Measurements from ENCODE around the gene PARP2.

PARP2 gene

GRCh38 chr14:20383636-20384035 lies 40.2 kb downstream of the PARP2 start:
- Histone ChIP-seq H3K27me3 (ENCODE audit: control insufficient read depth, insufficient read depth, low read length) (no peaks in the 10 kb centered on the region), H3K9ac (ENCODE audit: low read length) (no peak overlapping the region), H3K4me3 (ENCODE audit: low read length) (no peak overlapping the region), H3K9me3 (ENCODE audit: control insufficient read depth, low read length) (no peaks in the 10 kb centered on the region), H3K36me3 (ENCODE audit: control insufficient read depth, insufficient read depth, low read length) (peaks cover 49% of the 10 kb centered on the region), H3K4me1 (ENCODE audit: control insufficient read depth, insufficient read depth, low read length) (peaks cover 14% of the 10 kb centered on the region)

- Histone ChIP-seq H3K4me1 (ENCODE audit: control insufficient read depth, insufficient read depth, low read length) (peaks cover 14% of the 10 kb centered on the region), H3K27me3 (ENCODE audit: control insufficient read depth, insufficient read depth, low read length) (no peaks in the 10 kb centered on the region), H3K9ac (ENCODE audit: low read length) (no peak overlapping the region), H3K36me3 (ENCODE audit: control insufficient read depth, insufficient read depth, low read length) (peaks cover 48% of the 10 kb centered on the region), H3K9me3 (ENCODE audit: control insufficient read depth, low read length) (no peaks in the 10 kb centered on the region), H3K4me3 (ENCODE audit: low read length) (no peak overlapping the region)
Observed at GRCh38 chr14:20384321-20384720, 40.9 kb downstream of the PARP2 start.

DNA sequence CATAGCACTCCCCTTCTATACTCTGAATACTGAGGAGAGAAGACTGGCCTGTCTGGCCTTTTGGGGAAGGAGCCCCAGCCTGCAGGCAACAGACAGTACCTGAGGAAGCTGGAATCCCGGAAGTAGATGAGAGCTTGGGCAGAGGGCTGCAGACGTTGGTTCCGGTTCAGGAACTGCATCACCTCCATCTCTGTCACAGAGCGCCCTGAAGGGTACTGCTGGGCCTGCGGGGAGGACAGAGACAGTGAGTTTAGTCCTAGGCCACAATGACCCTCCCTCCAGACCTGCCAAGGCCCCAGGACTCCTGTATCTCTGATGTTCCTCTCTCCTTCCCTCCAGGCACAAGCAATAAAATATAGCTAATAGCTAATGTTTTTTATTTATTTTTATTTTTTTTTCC lies 41.5 kb downstream of the PARP2 start:
- no peaks in the 10 kb centered on the region for H3K27me3 ChIP-seq (ENCODE audit: control insufficient read depth, insufficient read depth, low read length)
- no peaks in the 10 kb centered on the region for H3K9me3 ChIP-seq (ENCODE audit: control insufficient read depth, low read length)
- no peak overlapping the region for H3K4me3 ChIP-seq (ENCODE audit: low read length)
- peaks cover 12% of the 10 kb centered on the region for H3K4me1 ChIP-seq (ENCODE audit: control insufficient read depth, insufficient read depth, low read length)
- no peak overlapping the region for H3K9ac ChIP-seq (ENCODE audit: low read length)
- H3K36me3 ChIP-seq (ENCODE audit: control insufficient read depth, insufficient read depth, low read length) = peaks cover 48% of the 10 kb centered on the region

DNA sequence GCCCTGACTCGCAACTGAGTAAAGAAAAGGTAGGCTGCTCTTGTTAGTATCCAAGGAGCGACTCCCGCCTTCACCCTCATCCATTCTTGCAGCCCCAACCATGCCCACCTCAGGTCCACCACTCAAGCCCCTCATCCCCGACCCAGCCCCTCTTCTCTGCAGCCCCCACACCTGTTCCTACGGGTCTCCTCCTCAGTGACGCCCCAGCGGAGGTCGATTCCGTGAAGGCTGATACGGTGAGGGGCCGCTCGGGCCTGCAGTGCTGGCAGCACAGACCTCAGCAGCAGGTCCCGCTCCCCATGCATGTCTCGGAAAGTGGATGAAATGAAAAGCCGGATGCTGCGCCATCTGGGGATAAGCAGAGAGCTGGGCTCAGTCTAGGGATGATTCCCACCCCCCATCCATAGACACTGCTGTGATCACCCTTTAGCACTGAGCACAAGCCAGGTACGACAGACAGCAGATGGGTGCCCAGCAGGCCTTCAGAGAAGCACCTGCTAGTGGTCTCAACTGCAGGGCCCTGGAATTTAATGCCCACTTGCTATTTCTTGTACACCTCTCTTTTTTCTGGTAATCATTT lies 42.9 kb downstream of the PARP2 start:
- no peak overlapping the region for H3K9ac ChIP-seq (ENCODE audit: low read length)
- H3K36me3 ChIP-seq (ENCODE audit: control insufficient read depth, insufficient read depth, low read length) = peaks cover 52% of the 10 kb centered on the region

DNA sequence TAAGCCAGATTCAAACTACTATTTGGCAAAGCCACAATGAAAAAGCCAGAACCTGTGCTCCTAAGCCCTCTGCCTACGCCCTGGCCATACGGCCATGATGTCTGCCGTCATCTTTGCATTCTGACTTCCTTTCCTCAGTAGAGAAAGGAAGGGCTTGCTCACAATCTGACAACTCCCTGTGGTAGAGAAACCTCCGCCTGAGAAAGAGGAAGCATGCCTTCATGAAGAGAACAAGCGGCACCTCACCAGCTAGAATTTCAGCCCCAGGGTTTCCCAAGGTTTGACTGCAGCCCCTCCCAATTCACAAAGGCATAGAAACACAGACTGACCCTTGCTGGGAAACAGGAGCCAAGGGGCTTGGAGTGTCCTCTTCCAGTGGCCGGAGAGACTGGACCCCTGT lies 44.1 kb downstream of the PARP2 start:
- Histone ChIP-seq H3K4me1 (ENCODE audit: control insufficient read depth, insufficient read depth, low read length) (peaks cover 4% of the 10 kb centered on the region), H3K9ac (ENCODE audit: low read length) (no peak overlapping the region), H3K36me3 (ENCODE audit: control insufficient read depth, insufficient read depth, low read length) (peaks cover 42% of the 10 kb centered on the region), H3K9me3 (ENCODE audit: control insufficient read depth, low read length) (no peaks in the 10 kb centered on the region), H3K4me3 (ENCODE audit: low read length) (no peak overlapping the region), H3K27me3 (ENCODE audit: control insufficient read depth, insufficient read depth, low read length) (no peaks in the 10 kb centered on the region)

More for the DNA sequence above, 42.9 kb downstream of the PARP2 start:
- Histone ChIP-seq H3K4me3 (ENCODE audit: low read length) (no peak overlapping the region), H3K4me1 (ENCODE audit: control insufficient read depth, insufficient read depth, low read length) (no peaks in the 10 kb centered on the region), H3K27me3 (ENCODE audit: control insufficient read depth, insufficient read depth, low read length) (no peaks in the 10 kb centered on the region), H3K9me3 (ENCODE audit: control insufficient read depth, low read length) (no peaks in the 10 kb centered on the region)

GRCh38 chr14:20388159-20388558 lies 44.7 kb downstream of the PARP2 start:
- no peaks in the 10 kb centered on the region for H3K27me3 ChIP-seq (ENCODE audit: control insufficient read depth, insufficient read depth, low read length)
- H3K4me1 ChIP-seq (ENCODE audit: control insufficient read depth, insufficient read depth, low read length) = peaks cover 4% of the 10 kb centered on the region
- H3K9ac ChIP-seq (ENCODE audit: low read length) = no peak overlapping the region
- H3K36me3 ChIP-seq (ENCODE audit: control insufficient read depth, insufficient read depth, low read length) = peaks cover 37% of the 10 kb centered on the region
- no peak overlapping the region for H3K4me3 ChIP-seq (ENCODE audit: low read length)
- no peaks in the 10 kb centered on the region for H3K9me3 ChIP-seq (ENCODE audit: control insufficient read depth, low read length)

- H3K27me3 ChIP-seq (ENCODE audit: control insufficient read depth, insufficient read depth, low read length) = no peaks in the 10 kb centered on the region
- H3K4me1 ChIP-seq (ENCODE audit: control insufficient read depth, insufficient read depth, low read length) = peaks cover 4% of the 10 kb centered on the region
- H3K4me3 ChIP-seq (ENCODE audit: low read length) = no peak overlapping the region
- no peak overlapping the region for H3K9ac ChIP-seq (ENCODE audit: low read length)
- H3K36me3 ChIP-seq (ENCODE audit: control insufficient read depth, insufficient read depth, low read length) = peaks cover 18% of the 10 kb centered on the region
- no peaks in the 10 kb centered on the region for H3K9me3 ChIP-seq (ENCODE audit: control insufficient read depth, low read length)
Observed at GRCh38 chr14:20391505-20391904, 48.1 kb downstream of the PARP2 start.

GRCh38 chr14:20397511-20397910 lies 54.1 kb downstream of the PARP2 start:
- peaks cover 10% of the 10 kb centered on the region for H3K4me1 ChIP-seq (ENCODE audit: control insufficient read depth, insufficient read depth, low read length)
- H3K9ac ChIP-seq (ENCODE audit: low read length) = no peak overlapping the region
- H3K4me3 ChIP-seq (ENCODE audit: low read length) = no peak overlapping the region
- no peaks in the 10 kb centered on the region for H3K27me3 ChIP-seq (ENCODE audit: control insufficient read depth, insufficient read depth, low read length)
- H3K36me3 ChIP-seq (ENCODE audit: control insufficient read depth, insufficient read depth, low read length) = peaks cover 6% of the 10 kb centered on the region
- H3K9me3 ChIP-seq (ENCODE audit: control insufficient read depth, low read length) = no peaks in the 10 kb centered on the region

DNA sequence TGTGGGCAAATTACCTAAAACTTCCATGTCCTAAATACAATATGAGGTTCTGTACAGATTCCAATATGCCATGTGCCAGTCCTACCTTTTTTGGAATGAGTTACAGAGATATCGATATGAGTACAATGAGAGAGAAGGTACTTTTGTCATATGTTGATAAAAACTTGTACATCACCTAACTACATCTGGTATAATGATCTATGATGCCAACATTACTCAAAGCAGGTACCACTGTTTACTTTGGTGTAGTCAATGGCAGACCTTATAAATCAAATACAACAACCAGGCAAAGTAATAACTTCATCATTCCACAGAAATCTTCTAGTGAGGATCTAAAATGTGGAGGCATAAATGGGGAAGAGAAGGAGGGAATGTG lies 57.1 kb downstream of the PARP2 start:
- Histone ChIP-seq H3K4me3 (ENCODE audit: low read length) (no peak overlapping the region), H3K9me3 (ENCODE audit: control insufficient read depth, low read length) (no peaks in the 10 kb centered on the region), H3K27me3 (ENCODE audit: control insufficient read depth, insufficient read depth, low read length) (no peaks in the 10 kb centered on the region), H3K9ac (ENCODE audit: low read length) (no peak overlapping the region), H3K4me1 (ENCODE audit: control insufficient read depth, insufficient read depth, low read length) (peaks cover 10% of the 10 kb centered on the region), H3K36me3 (ENCODE audit: control insufficient read depth, insufficient read depth, low read length) (peaks cover 12% of the 10 kb centered on the region)

DNA sequence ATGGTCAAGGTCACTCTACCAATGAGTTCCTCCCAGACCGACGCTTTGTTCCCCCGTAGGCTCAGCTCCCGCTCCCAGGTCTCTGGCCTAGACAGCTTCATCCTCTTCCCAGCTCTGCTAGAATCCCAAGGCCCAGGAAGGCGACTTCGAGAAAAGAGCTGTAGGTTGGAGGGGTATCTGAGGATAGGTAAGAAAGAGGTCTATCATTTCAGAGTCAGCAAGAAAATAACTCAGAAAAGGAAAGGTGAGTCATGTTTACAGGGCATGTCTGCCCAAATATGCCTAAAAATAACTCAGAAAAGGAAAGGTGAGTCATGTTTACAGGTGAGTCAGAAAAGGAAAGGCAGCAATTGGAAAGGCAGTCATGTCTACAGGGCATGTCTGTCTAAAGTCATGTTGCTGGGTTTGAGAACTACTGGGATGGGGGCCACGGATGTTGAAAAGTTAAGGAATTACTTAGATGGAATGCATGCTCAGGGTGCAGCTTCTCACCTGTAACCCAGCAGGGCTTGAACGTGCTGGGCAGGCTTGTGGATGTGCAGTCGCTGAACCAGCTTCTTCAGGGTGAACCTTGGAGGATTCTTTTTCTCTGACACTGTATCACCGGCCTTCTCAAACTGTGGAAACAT lies 57.6 kb downstream of the PARP2 start:
- Histone ChIP-seq H3K9ac (ENCODE audit: low read length) (no peak overlapping the region), H3K4me1 (ENCODE audit: control insufficient read depth, insufficient read depth, low read length) (peaks cover 10% of the 10 kb centered on the region), H3K9me3 (ENCODE audit: control insufficient read depth, low read length) (no peaks in the 10 kb centered on the region), H3K4me3 (ENCODE audit: low read length) (no peak overlapping the region), H3K27me3 (ENCODE audit: control insufficient read depth, insufficient read depth, low read length) (no peaks in the 10 kb centered on the region), H3K36me3 (ENCODE audit: control insufficient read depth, insufficient read depth, low read length) (peaks cover 13% of the 10 kb centered on the region)

GRCh38 chr14:20403521-20403920 lies 60.1 kb downstream of the PARP2 start:
- no peak overlapping the region for H3K4me3 ChIP-seq (ENCODE audit: low read length)
- H3K9me3 ChIP-seq (ENCODE audit: control insufficient read depth, low read length) = no peaks in the 10 kb centered on the region
- H3K9ac ChIP-seq (ENCODE audit: low read length) = no peak overlapping the region
- peaks cover 10% of the 10 kb centered on the region for H3K36me3 ChIP-seq (ENCODE audit: control insufficient read depth, insufficient read depth, low read length)
- H3K27me3 ChIP-seq (ENCODE audit: control insufficient read depth, insufficient read depth, low read length) = no peaks in the 10 kb centered on the region
- peaks cover 10% of the 10 kb centered on the region for H3K4me1 ChIP-seq (ENCODE audit: control insufficient read depth, insufficient read depth, low read length)

Measured in mucosa of stomach (tissue), 1 donor.